K562 (cell line): ENCODE results near the gene ISM1. TPM values are rescaled to one million over a fixed set of nuclear protein-coding genes. Genes with fewer than 3 reads are reported as not detected.

Experiments used
- ATAC-seq: fragments of 200-7000 bp; cut with Tn5 transposase; 3 replicates; pipeline ENCODE4 v1.9.1; 2020; ENCODE audit warnings: moderate library complexity
- BruUV-seq: library from RNA; stranded (reverse); fragments of 400-500 nt; replicated peaks from 2 replicates; lab custom pipeline; 2021; lab: Mats Ljungman, UMichigan
- CTCF ChIA-PET: fragments of 300-600 bp; formaldehyde crosslinking; extraction: SDS; loops from one replicate; lab custom pipeline; 2021; ENCODE audit warnings: low intra/inter-chr PET ratio; lab: Yijun Ruan, JAX
- POLR2A ChIA-PET: fragments of 300-600, 350-650 bp; sonication (Branson Sonifier 250); formaldehyde crosslinking; extraction: SDS; loops from one replicate; lab custom pipeline; 2021; ENCODE audit warnings: antibody characterized with exemption, inconsistent platforms; lab: Yijun Ruan, JAX
- DNase-seq, 4 experiments: peaks; one replicate each; pipeline versions ENCODE4 v3.0.0 to v3.0.0-alpha.2; 2011 to 2018; ENCODE audit warnings: low spot score in 3 of 4, mixed read lengths in 3 of 4; ENCODE audit errors: extremely low read depth in 1 of 4
- FAIRE-seq: peaks from 2 replicates; lab custom pipeline; 2011; peaks lifted over from hg19 to GRCh38; lab: Jason Lieb, UNC
- H2AFZ ChIP-seq: 2 replicates; pipeline ENCODE4 v1.6.0; 2011; ENCODE audit warnings: low read depth, low read length, control low read depth, inconsistent platforms
- H3K27ac ChIP-seq: fragments of 200-600 bp; 3 replicates; pipeline ENCODE4 v1.8.0; 2011; ENCODE audit warnings: low read depth, mild to moderate bottlenecking, control low read depth, inconsistent platforms, low read length, moderate library complexity, mixed read lengths; ENCODE audit errors: extremely low read depth
- H3K27me3 ChIP-seq, 2 experiments: fragments of 300-600 bp in 1 of 2; 2 replicates in 1 of 2; 3 replicates in 1 of 2; pipeline versions ENCODE4 v1.6.0 to v1.8.0; 2011; ENCODE audit warnings: inconsistent platforms in 2 of 2, low read length in 2 of 2, mild to moderate bottlenecking in 1 of 2, mixed read lengths in 1 of 2, moderate library complexity in 1 of 2; ENCODE audit not compliant: control insufficient read depth in 2 of 2, insufficient read depth in 2 of 2
- H3K36me3 ChIP-seq: fragments of 300-600 bp; 3 replicates; pipeline ENCODE4 v1.8.0; 2011; ENCODE audit warnings: mild to moderate bottlenecking, low read length, inconsistent platforms; ENCODE audit not compliant: control insufficient read depth, insufficient read depth
- H3K4me1 ChIP-seq, 2 experiments: fragments of 200-600 bp in 1 of 2; replicated peaks in 1 of 2; 2 replicates in 1 of 2; 3 replicates in 1 of 2; pipeline versions ENCODE4 v1.5.1 to v1.8.0; 2011; ENCODE audit warnings: inconsistent platforms in 2 of 2, low read length in 2 of 2, mild to moderate bottlenecking in 1 of 2, mixed read lengths in 1 of 2, moderate library complexity in 1 of 2; ENCODE audit not compliant: control insufficient read depth in 2 of 2, insufficient read depth in 2 of 2
- H3K4me2 ChIP-seq: 2 replicates; pipeline ENCODE4 v1.6.1; 2011; ENCODE audit warnings: low read length, control low read depth, inconsistent platforms, mixed read lengths; ENCODE audit not compliant: insufficient read depth
- H3K4me3 ChIP-seq: fragments of 200-600 bp; sonication (generic), shearing (Covaris generic); 2 replicates; pipeline ENCODE4 v1.5.1; 2016; ENCODE audit warnings: control low read depth, inconsistent platforms
- H3K79me2 ChIP-seq: fragments of 200-600 bp; 3 replicates; pipeline ENCODE4 v1.8.0; 2011; ENCODE audit warnings: low read length, inconsistent platforms; ENCODE audit not compliant: control insufficient read depth, insufficient read depth
- H3K9ac ChIP-seq, 2 experiments: 2 replicates each; pipeline versions ENCODE4 v1.6.0 to v1.6.1; 2011; ENCODE audit warnings: low read depth in 2 of 2, low read length in 2 of 2, control low read depth in 1 of 2, inconsistent platforms in 1 of 2, mild to moderate bottlenecking in 1 of 2, mixed read lengths in 1 of 2; ENCODE audit not compliant: insufficient read depth in 1 of 2
- H3K9me1 ChIP-seq: one replicate; pipeline ENCODE4 v1.6.0; 2011; ENCODE audit warnings: inconsistent platforms, mild to moderate bottlenecking, low read length, moderate library complexity; ENCODE audit not compliant: control insufficient read depth, insufficient read depth
- H3K9me3 ChIP-seq: replicated peaks from 2 replicates; pipeline ENCODE4 v1.5.1; 2011; ENCODE audit warnings: low read depth, low read length, inconsistent platforms; ENCODE audit not compliant: control insufficient read depth, insufficient read depth
- H4K20me1 ChIP-seq: replicated peaks from 2 replicates; pipeline ENCODE4 v1.6.1; 2011; ENCODE audit warnings: low read length, inconsistent platforms, mixed read lengths; ENCODE audit not compliant: control insufficient read depth, insufficient read depth
- GATA2 ChIP-seq: sonication (generic); formaldehyde crosslinking; IDR thresholded peaks from 2 replicates; pipeline ENCODE4 v1.4.0; 2020; ENCODE audit warnings: mild to moderate bottlenecking, missing genetic modification reagents
- KLF13 ChIP-seq: fragments of 450-650 bp; IDR thresholded peaks from 2 replicates; pipeline ENCODE4 v1.6.1; 2016; ENCODE audit warnings: missing genetic modification characterization, low read depth, mild to moderate bottlenecking, missing compliant biosample characterization, moderate library complexity, borderline replicate concordance
- TFAP4 ChIP-seq: sonication (generic); formaldehyde crosslinking; IDR thresholded peaks from 2 replicates; pipeline ENCODE4 v1.8.0; 2022; ENCODE audit warnings: missing genetic modification reagents, mild to moderate bottlenecking, moderate library complexity, borderline replicate concordance
- THAP7 ChIP-seq: fragments of 250-450 bp; sonication (Bioruptor Pico); IDR thresholded peaks from 2 replicates; pipeline ENCODE4 v1.5.0; 2021
- ZNF551 ChIP-seq: fragments of 250-450 bp; sonication (Bioruptor Pico); IDR thresholded peaks from 2 replicates; pipeline ENCODE4 v1.5.0; 2021; ENCODE audit warnings: mild to moderate bottlenecking, moderate library complexity
- ZNF75A ChIP-seq: fragments of 450-650 bp; formaldehyde crosslinking; IDR thresholded peaks from 2 replicates; pipeline ENCODE4 v1.4.0; 2020; ENCODE audit warnings: mild to moderate bottlenecking
- ZSCAN29 ChIP-seq: fragments of 450-650 bp; IDR thresholded peaks from 2 replicates; pipeline ENCODE4 v1.6.1; 2017
- WGBS: fragments of 100-300 bp; shearing (Covaris generic); methylation state at CpG from one replicate; pipeline ENCODE4 v1.1.6; 2016; ENCODE audit warnings: low coverage, mixed read lengths; ENCODE audit not compliant: insufficient coverage; ENCODE audit errors: missing lambda C conversion rate; 5-methylcytosine and 5-hydroxymethylcytosine counted together
- in situ Hi-C: fragments of 300-500 bp; cut with MboI; formaldehyde crosslinking; loops from 4 replicates; pipeline ENCODE4 v1.15.0; 2018; ENCODE audit warnings: inconsistent platforms, mixed read lengths
- intact Hi-C: fragments of 100-400 bp; cut with micrococcal nuclease; formaldehyde crosslinking; loops from 2 replicates; pipeline ENCODE4 v1.14.2; 2022
- polyA plus RNA-seq, 8 experiments: library from polyadenylated mRNA; depleted of rRNA in 4 of 8; stranded (reverse) in 5 of 8; unstranded in 3 of 8; fragments of >200 nt; fragmentation: Nextera tagmentation in 2 of 8; fragmentation: Illumina TruSeq in 1 of 8; extraction: Ambion mirVana in 2 of 8; extraction: Trizol in 1 of 8; gene quantifications; 2 replicates each; pipeline versions ENCODE4 v1.2.1 to v1.2.3, GENCODE V29; 2011 to 2014; ENCODE audit warnings: inconsistent platforms in 1 of 8, missing spikeins in 1 of 8
- total RNA-seq, 7 experiments: library from RNA; depleted of rRNA in 6 of 7; stranded (reverse); fragments of >200 nt in 6 of 7; fragmentation: Illumina TruSeq in 2 of 7; extraction: Trizol in 2 of 7; gene quantifications; 2 replicates each; pipeline versions ENCODE4 v1.2.1 to v1.2.3, GENCODE V29; 2011 to 2021; ENCODE audit warnings: low replicate concordance in 1 of 7

Gene ISM1
- total and polyA plus RNA-seq, 9 of the 15 experiments (the other 6 are each of a cell fraction or from before 2014, with no cell fraction given), result not detected

- no peak for ATAC-seq
- H2AFZ ChIP-seq, result no peak overlapping the region
- POLR2A ChIA-PET, result no interaction called here
- H3K79me2 ChIP-seq, result no peaks in the 10 kb centered on the region
- 0% methylated on average over 2 of the region's 2 CpGs for WGBS
- CTCF ChIA-PET, result no interaction called here
- no peaks in the 10 kb centered on the region; a peak in 1 of 5 replicates for H3K4me1 ChIP-seq
- TF ChIP-seq ZNF551 (CRISPR knock-in tag) (no peak), KLF13 (no peak), ZSCAN29 (no peak), ZNF75A (no peak), THAP7 (CRISPR knock-in tag) (no peak), GATA2 (CRISPR knock-in tag) (no peak), TFAP4 (CRISPR knock-in tag) (no peak)
- no TSS peak for BruUV-seq
- H3K36me3 ChIP-seq, result no peaks in the 10 kb centered on the region
- no peak overlapping the region for H3K9ac ChIP-seq
- intact Hi-C loops (no loop called here), in situ Hi-C loops (no loop called here)
- no peaks in the 10 kb centered on the region for H4K20me1 ChIP-seq
- no peaks in the 10 kb centered on the region for H3K9me1 ChIP-seq
- no peaks in the 10 kb centered on the region for H3K9me3 ChIP-seq
- no peak for DNase-seq
- no peak overlapping the region for H3K4me3 ChIP-seq
- H3K4me2 ChIP-seq, result no peak overlapping the region
- no peaks in the 10 kb centered on the region for H3K27me3 ChIP-seq
- no peak for FAIRE-seq
- no peak overlapping the region for H3K27ac ChIP-seq
Measured at GRCh38 chr20:13245250-13245723, 24.2 kb downstream of the ISM1 start.
